IMR-90 (cell line): ENCODE measurements around the gene ZNF121. TPM values are rescaled to one million over a fixed set of nuclear protein-coding genes. Genes with fewer than 3 reads are reported as not detected.

Source experiments
- ATAC-seq: fragments of 200-7000 bp; cut with Tn5 transposase; 2 replicates; pipeline ENCODE4 v1.9.1; 2020; ENCODE audit warnings: low read depth, mild to moderate bottlenecking, moderate library complexity
- BruUV-seq: library from RNA; stranded (reverse); fragments of 400-500 nt; replicated peaks from 2 replicates; lab custom pipeline; 2021; lab: Mats Ljungman, UMichigan
- CTCF ChIA-PET: fragments of 300-600 bp; formaldehyde crosslinking; extraction: SDS; loops from one replicate; lab custom pipeline; 2021; ENCODE audit warnings: antibody characterized with exemption; lab: Yijun Ruan, JAX
- POLR2A ChIA-PET: fragments of 300-600 bp; sonication (Branson Sonifier 250); formaldehyde crosslinking; loops from one replicate; lab custom pipeline; 2022; ENCODE audit warnings: antibody characterized with exemption; ENCODE audit not compliant: unreplicated experiment; lab: Charles Lee
- DNase-seq: peaks from one replicate; pipeline ENCODE4 v3.0.0; 2013
- H2AFZ ChIP-seq: replicated peaks from 2 replicates; pipeline ENCODE3; 2013; ENCODE audit warnings: low read length, mild to moderate bottlenecking; ENCODE audit not compliant: poor library complexity
- H2AK5ac ChIP-seq: 2 replicates; pipeline ENCODE4 v1.6.1; 2013; ENCODE audit warnings: low read depth, low read length, inconsistent platforms
- H2AK9ac ChIP-seq: replicated peaks from 2 replicates; pipeline ENCODE3; 2013; ENCODE audit warnings: mild to moderate bottlenecking, low read depth, low read length, moderate library complexity; ENCODE audit not compliant: poor library complexity
- H2BK120ac ChIP-seq: 2 replicates; pipeline ENCODE4 v1.6.1; 2013; ENCODE audit warnings: low read depth, low read length, inconsistent platforms
- H2BK15ac ChIP-seq: 3 replicates; pipeline ENCODE4 v1.6.1; 2013; ENCODE audit warnings: low read depth, low read length, inconsistent platforms
- H2BK20ac ChIP-seq: 2 replicates; pipeline ENCODE4 v1.6.1; 2013; ENCODE audit warnings: low read depth, mild to moderate bottlenecking, inconsistent platforms, low read length, moderate library complexity
- H2BK5ac ChIP-seq: 2 replicates; pipeline ENCODE4 v1.6.1; 2013; ENCODE audit warnings: mild to moderate bottlenecking, low read depth, low read length, inconsistent platforms; ENCODE audit not compliant: poor library complexity, severe bottlenecking
- H3K14ac ChIP-seq: replicated peaks from 2 replicates; pipeline ENCODE4 v1.6.1; 2013; ENCODE audit warnings: low read depth, low read length, inconsistent platforms
- H3K18ac ChIP-seq: 2 replicates; pipeline ENCODE4 v1.6.1; 2013; ENCODE audit warnings: low read depth, low read length, control low read depth
- H3K23ac ChIP-seq: 2 replicates; pipeline ENCODE4 v1.6.1; 2013; ENCODE audit warnings: low read depth, low read length, inconsistent platforms
- H3K27ac ChIP-seq: 2 replicates; pipeline ENCODE4 v1.5.1; 2013; ENCODE audit warnings: mild to moderate bottlenecking, control low read depth, low read length; ENCODE audit not compliant: insufficient read depth
- H3K27me3 ChIP-seq: 2 replicates; pipeline ENCODE4 v1.6.1; 2013; ENCODE audit warnings: low read length; ENCODE audit not compliant: control insufficient read depth, insufficient read depth
- H3K36me3 ChIP-seq: 2 replicates; pipeline ENCODE4 v1.6.1; 2013; ENCODE audit warnings: low read length, mixed read lengths; ENCODE audit not compliant: control insufficient read depth, insufficient read depth
- H3K4ac ChIP-seq: 2 replicates; pipeline ENCODE4 v1.6.1; 2013; ENCODE audit warnings: low read depth, low read length, inconsistent platforms
- H3K4me1 ChIP-seq: 2 replicates; pipeline ENCODE4 v1.6.1; 2013; ENCODE audit warnings: low read length, mixed read lengths; ENCODE audit not compliant: control insufficient read depth, insufficient read depth
- H3K4me2 ChIP-seq: 2 replicates; pipeline ENCODE4 v1.6.1; 2013; ENCODE audit warnings: low read depth, mild to moderate bottlenecking, control low read depth, low read length, moderate library complexity
- H3K4me3 ChIP-seq: 2 replicates; pipeline ENCODE4 v1.5.1; 2013; ENCODE audit warnings: low read depth, mild to moderate bottlenecking, control low read depth, low read length, moderate library complexity; ENCODE audit not compliant: insufficient read depth
- H3K56ac ChIP-seq: 2 replicates; pipeline ENCODE4 v1.6.1; 2013; ENCODE audit warnings: low read length, inconsistent platforms; ENCODE audit not compliant: insufficient read depth; ENCODE audit errors: extremely low read depth
- H3K79me1 ChIP-seq, 2 experiments: 2 replicates each; pipeline ENCODE4 v1.6.1; 2013; ENCODE audit warnings: low read length in 2 of 2, inconsistent platforms in 1 of 2, low read depth in 1 of 2
- H3K9ac ChIP-seq: 2 replicates; pipeline ENCODE4 v1.6.1; 2013; ENCODE audit warnings: low read depth, low read length, control low read depth
- H3K9me1 ChIP-seq: 2 replicates; pipeline ENCODE4 v1.6.1; 2013; ENCODE audit warnings: low read length, inconsistent platforms; ENCODE audit not compliant: insufficient read depth
- H3K9me3 ChIP-seq: 2 replicates; pipeline ENCODE4 v1.6.1; 2013; ENCODE audit warnings: low read length; ENCODE audit not compliant: control insufficient read depth, insufficient read depth
- H4K20me1 ChIP-seq: 2 replicates; pipeline ENCODE4 v1.6.1; 2013; ENCODE audit warnings: low read length, inconsistent platforms; ENCODE audit not compliant: insufficient read depth
- H4K5ac ChIP-seq: 2 replicates; pipeline ENCODE4 v1.6.1; 2013; ENCODE audit warnings: mild to moderate bottlenecking, low read depth, low read length, control low read depth
- H4K8ac ChIP-seq, 2 experiments: 2 replicates each; pipeline ENCODE4 v1.6.1; 2013; ENCODE audit warnings: low read depth in 2 of 2, low read length in 2 of 2, control low read depth in 1 of 2, inconsistent platforms in 1 of 2
- H4K91ac ChIP-seq: 2 replicates; pipeline ENCODE4 v1.6.1; 2013; ENCODE audit warnings: low read depth, low read length, inconsistent platforms; ENCODE audit not compliant: insufficient read depth
- BHLHE40 ChIP-seq: fragments of 150-350 bp; IDR thresholded peaks from 2 replicates; pipeline ENCODE4 v1.6.1; 2016; ENCODE audit warnings: mild to moderate bottlenecking, low read depth, low read length
- MAZ ChIP-seq: IDR thresholded peaks from 2 replicates; pipeline ENCODE4 v1.6.1; 2012; ENCODE audit warnings: low read depth, mild to moderate bottlenecking, low read length, improper control_type of control experiment, moderate library complexity, borderline replicate concordance
- NFE2L2 ChIP-seq: fragments of 150-350 bp; IDR thresholded peaks from 2 replicates; pipeline ENCODE4 v1.6.1; 2016; ENCODE audit warnings: low read depth, mild to moderate bottlenecking, low read length
- POLR2A ChIP-seq: IDR thresholded peaks from 2 replicates; pipeline ENCODE4 v1.6.1; 2012; ENCODE audit warnings: mild to moderate bottlenecking, low read depth, low read length
- RAD21 ChIP-seq: IDR thresholded peaks from 2 replicates; pipeline ENCODE4 v1.6.1; 2012; ENCODE audit warnings: low read length, improper control_type of control experiment
- SMC3 ChIP-seq: fragments of 150-350 bp; IDR thresholded peaks from 2 replicates; pipeline ENCODE4 v1.6.1; 2016; ENCODE audit warnings: low read depth, mild to moderate bottlenecking, antibody characterized with exemption, low read length, moderate library complexity
- WGBS, 2 experiments: methylation state at CpG; one replicate each; pipeline versions ENCODE4 v1.1.5 to v1.1.7; 2013; ENCODE audit warnings: missing lambda C conversion rate in 2 of 2; ENCODE audit not compliant: insufficient read length in 1 of 2; ENCODE audit errors: extremely low coverage in 2 of 2; 5-methylcytosine and 5-hydroxymethylcytosine counted together
- dilution Hi-C: fragments of 300-500 bp; cut with HindIII; formaldehyde crosslinking; loops from one replicate; pipeline ENCODE4 v1.14.3; 2018; ENCODE audit warnings: low sequenced_read_pairs; ENCODE audit not compliant: unreplicated experiment
- in situ Hi-C: fragments of 300-500 bp; cut with MboI; formaldehyde crosslinking; loops from 3 replicates; pipeline ENCODE4 v1.14.3; 2019; ENCODE audit warnings: low sequenced_read_pairs, inconsistent platforms, mixed read lengths
- intact Hi-C: fragments of 100-400 bp; cut with micrococcal nuclease; formaldehyde crosslinking; loops from 2 replicates; pipeline ENCODE4 v1.10.0; 2022
- polyA plus RNA-seq, 3 experiments: library from polyadenylated mRNA; depleted of rRNA; stranded (reverse); fragments of >200 nt; gene quantifications; 2 replicates each; pipeline ENCODE4 v1.2.3, GENCODE V29; 2012; ENCODE audit warnings: low replicate concordance in 1 of 3
- total RNA-seq: library from RNA; depleted of rRNA; stranded (reverse); fragments of >200 nt; gene quantifications from 2 replicates; pipeline ENCODE4 v1.2.3, GENCODE V29; 2012

ZNF121 gene
- total and polyA plus RNA-seq, 2 of the 4 experiments (the other 2 are of a cell fraction) = 3.1 to 62.9 TPM

- H2BK5ac ChIP-seq = no peak overlapping the region
- no peak overlapping the region for H3K9ac ChIP-seq
- H2BK120ac ChIP-seq = no peak overlapping the region
- no peak overlapping the region for H2AK9ac ChIP-seq
- no peak overlapping the region for H3K4me2 ChIP-seq
- no peak overlapping the region for H3K56ac ChIP-seq
- intact Hi-C loops (loop anchor here (5.0 kb wide), 1 partner anchor 99 kb away; the partner anchor contains the start of gene ZNF266), in situ Hi-C loops (no loop called here), dilution Hi-C loops (no loop called here)
- WGBS, 2 experiments = no CpG with 5 or more reads among the region's 4 CpGs
- H3K27ac ChIP-seq = no peak overlapping the region
- H2BK20ac ChIP-seq = no peak overlapping the region
- peaks cover 48% of the 10 kb centered on the region for H3K9me3 ChIP-seq
- H3K27me3 ChIP-seq = no peaks in the 10 kb centered on the region
- H3K79me1 ChIP-seq = peaks cover 8 to 17% of the 10 kb centered on the region in 2 experiments
- no peaks in the 10 kb centered on the region for H3K4me1 ChIP-seq
- no peak overlapping the region for H3K23ac ChIP-seq
- peaks cover 52% of the 10 kb centered on the region for H3K36me3 ChIP-seq
- H3K9me1 ChIP-seq = no peaks in the 10 kb centered on the region
- no peak overlapping the region for H3K4me3 ChIP-seq
- no peak for ATAC-seq
- TF ChIP-seq RAD21 (no peak), BHLHE40 (no peak), NFE2L2 (no peak), MAZ (no peak), SMC3 (no peak), POLR2A (no peak)
- H4K20me1 ChIP-seq = no peaks in the 10 kb centered on the region
- no peak overlapping the region for H4K91ac ChIP-seq
- H2AK5ac ChIP-seq = no peak overlapping the region
- no peak for DNase-seq
- H2BK15ac ChIP-seq = no peak overlapping the region
- H3K18ac ChIP-seq = no peak overlapping the region
- H4K5ac ChIP-seq = no peak overlapping the region
- H3K4ac ChIP-seq = no peak overlapping the region
- H3K14ac ChIP-seq = no peak overlapping the region
- no peak overlapping the region for H2AFZ ChIP-seq
- no peak overlapping the region for H4K8ac ChIP-seq
- ChIA-PET CTCF (interaction anchor here (0.7 kb wide), 1 partner anchor 1082 kb away, joined by 4 read pairs; no protein-coding TSS in a partner anchor), POLR2A (no interaction called here)
- TSS peak; percentile 14 for BruUV-seq
These were observed 48.4 kb downstream of the ZNF121 start for GRCh38 chr19:9535934-9536333.
